Measurements from ENCODE around the gene ATP1A4. TPM values are rescaled to one million over a fixed set of nuclear protein-coding genes. Genes with fewer than 3 reads are reported as not detected.
"Not testable (repeated sequence)": the region's sequence is repeated elsewhere in the genome, so short reads cannot be mapped to it uniquely, and the experiment has no call there.

The ATP1A4 gene
- total RNA-seq, 2 experiments from 2014 or later, result not detected

GRCh38 chr1:160107512-160107911 is 43.9 kb upstream of the ATP1A4 start:
- Histone ChIP-seq H3K79me2 (ENCODE audit: insufficient read depth, low read depth, low read length) (no peaks in the 10 kb centered on the region), H3K4me1 (ENCODE audit: insufficient read depth, low read length, poor library complexity, severe bottlenecking) (peaks cover 4% of the 10 kb centered on the region), H3K4me2 (ENCODE audit: low read length) (no peak overlapping the region), H3K27ac (ENCODE audit: low read depth, low read length, poor library complexity, severe bottlenecking) (no peak overlapping the region), H3K4me3 (ENCODE audit: low read depth, low read length, poor library complexity, severe bottlenecking) (no peak overlapping the region), H3K36me3 (ENCODE audit: insufficient read depth, low read length) (no peaks in the 10 kb centered on the region), H3K9me3 (ENCODE audit: low read length) (no peaks in the 10 kb centered on the region), H2AFZ (ENCODE audit: low read length) (no peak overlapping the region), H3K9me2 (ENCODE audit: insufficient read depth, low read length) (no peaks in the 10 kb centered on the region), H4K20me1 (ENCODE audit: insufficient read depth, low read length) (no peaks in the 10 kb centered on the region)
- TF ChIP-seq CTCF (conservative IDR thresholded peaks at IDR 0.05; ENCODE audit: low read length) (no peak), EZH2phosphoT487 (IDR thresholded peaks at IDR 0.05; ENCODE audit: borderline replicate concordance, low read depth, low read length) (no peak)
- ChIA-PET POLR2A (interaction anchor here (0.9 kb wide), 1 partner anchor 178 kb away, joined by 4 read pairs; the partner anchor contains the start of gene PEX19), CTCF (ENCODE audit: unreplicated experiment) (interaction anchor here (0.5 to 0.8 kb wide), 2 partner anchors 22 to 499 kb away, joined by 3 read pairs; no protein-coding TSS in a partner anchor)
- BruUV-seq (replicated peaks), result no TSS peak
- DNase-seq (ENCODE audit: low spot score), result no peak
- intact Hi-C loops (cut with micrococcal nuclease; ENCODE audit: unreplicated experiment), result no loop called here

DNA sequence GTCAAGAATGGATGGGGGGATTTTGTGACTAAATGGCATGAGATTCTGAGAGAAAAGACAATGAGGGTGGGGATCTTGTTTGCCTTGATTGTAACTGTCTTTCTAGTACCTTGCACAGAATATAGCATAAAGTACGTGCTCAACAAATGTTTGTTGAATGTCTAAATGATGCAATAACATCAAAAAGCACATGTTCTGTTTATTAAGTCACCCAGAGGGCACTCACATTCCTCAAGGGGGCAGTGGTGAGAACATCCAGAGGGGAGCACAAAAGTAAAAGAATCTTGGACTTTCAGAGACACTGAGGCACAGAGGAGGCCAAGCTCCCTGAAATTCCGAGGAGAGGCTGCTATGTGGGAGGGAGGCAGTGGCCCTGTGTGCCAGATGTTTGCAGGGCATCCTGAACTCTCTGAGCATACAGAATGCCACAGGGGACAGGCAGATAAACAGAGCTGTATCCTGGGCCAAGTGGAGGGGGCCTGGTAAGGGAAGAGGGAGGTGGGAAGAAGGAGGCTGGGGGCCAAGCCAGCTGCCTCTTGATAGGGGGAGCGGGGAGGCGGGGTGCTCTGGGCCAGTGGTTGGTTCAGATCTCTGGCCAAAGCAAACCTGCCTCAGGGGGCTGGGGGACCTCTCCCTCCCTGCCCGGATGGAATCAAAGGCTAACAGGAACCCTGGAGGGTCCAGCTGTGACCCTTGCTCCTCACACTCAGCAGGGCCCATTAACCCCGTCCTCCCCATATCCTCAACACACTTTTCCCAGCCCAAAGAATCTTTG is 42.3 kb upstream of the ATP1A4 start:
- Histone ChIP-seq H3K36me3 (ENCODE audit: insufficient read depth, low read length) (no peaks in the 10 kb centered on the region), H3K4me1 (ENCODE audit: insufficient read depth, low read length, poor library complexity, severe bottlenecking) (peaks cover 4% of the 10 kb centered on the region), H3K79me2 (ENCODE audit: insufficient read depth, low read depth, low read length) (no peaks in the 10 kb centered on the region), H3K4me3 (ENCODE audit: low read depth, low read length, poor library complexity, severe bottlenecking) (no peak overlapping the region), H3K4me2 (ENCODE audit: low read length) (no peak overlapping the region), H3K9me2 (ENCODE audit: insufficient read depth, low read length) (no peaks in the 10 kb centered on the region), H3K9me3 (ENCODE audit: low read length) (no peaks in the 10 kb centered on the region), H2AFZ (ENCODE audit: low read length) (peak overlapping the region; percentile 49; the same call in 1 of the 2 replicates), H3K27ac (ENCODE audit: low read depth, low read length, poor library complexity, severe bottlenecking) (no peak overlapping the region), H4K20me1 (ENCODE audit: insufficient read depth, low read length) (no peaks in the 10 kb centered on the region)
- no TSS peak for BruUV-seq (replicated peaks)
- intact Hi-C loops (cut with micrococcal nuclease; ENCODE audit: unreplicated experiment), result no loop called here
- ChIA-PET CTCF (ENCODE audit: unreplicated experiment) (interaction anchor here (0.5 kb wide), 1 partner anchor 13 kb away, joined by 5 read pairs; no protein-coding TSS in a partner anchor), POLR2A (interaction anchor here (0.6 kb wide), 1 partner anchor 32 kb away, joined by 4 read pairs; no protein-coding TSS in a partner anchor)
- DNase-seq (ENCODE audit: low spot score), result peak; percentile 81
- peak; percentile 81 for TF ChIP-seq CTCF (conservative IDR thresholded peaks at IDR 0.05; ENCODE audit: low read length)
- no peak for TF ChIP-seq EZH2phosphoT487 (IDR thresholded peaks at IDR 0.05; ENCODE audit: borderline replicate concordance, low read depth, low read length)

DNA sequence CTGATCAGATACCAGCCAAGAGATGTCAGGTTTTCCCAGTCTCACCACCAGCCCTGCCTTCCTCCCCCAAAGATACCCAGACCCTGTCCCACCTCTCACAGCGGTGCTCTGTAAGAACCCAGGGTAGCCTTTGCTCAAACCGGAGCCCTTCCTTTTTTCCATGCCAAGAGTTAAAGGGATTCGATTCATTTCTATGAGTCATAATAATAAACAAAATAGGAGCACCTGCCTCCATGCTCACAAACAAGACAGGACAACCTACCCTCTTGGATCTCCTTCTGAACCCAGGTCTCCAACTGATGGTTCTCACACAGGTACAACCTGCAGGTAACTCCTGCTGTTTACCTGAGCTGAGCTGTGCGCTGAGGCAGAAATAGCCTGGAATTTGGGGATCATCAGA is 41.7 kb upstream of the ATP1A4 start:
- no peaks in the 10 kb centered on the region for H3K9me3 ChIP-seq (ENCODE audit: low read length)
- DNase-seq (ENCODE audit: low spot score), result no peak
- no peak overlapping the region for H3K4me3 ChIP-seq (ENCODE audit: low read depth, low read length, poor library complexity, severe bottlenecking)
- peaks cover 4% of the 10 kb centered on the region for H3K4me1 ChIP-seq (ENCODE audit: insufficient read depth, low read length, poor library complexity, severe bottlenecking)
- H4K20me1 ChIP-seq (ENCODE audit: insufficient read depth, low read length), result no peaks in the 10 kb centered on the region
- no peaks in the 10 kb centered on the region for H3K79me2 ChIP-seq (ENCODE audit: insufficient read depth, low read depth, low read length)
- CTCF ChIA-PET (ENCODE audit: unreplicated experiment), result no interaction called here
- no TSS peak for BruUV-seq (replicated peaks)
- H2AFZ ChIP-seq (ENCODE audit: low read length), result no peak overlapping the region
- H3K36me3 ChIP-seq (ENCODE audit: insufficient read depth, low read length), result no peaks in the 10 kb centered on the region
- H3K27ac ChIP-seq (ENCODE audit: low read depth, low read length, poor library complexity, severe bottlenecking), result no peak overlapping the region
- no peak for TF ChIP-seq EZH2phosphoT487 (IDR thresholded peaks at IDR 0.05; ENCODE audit: borderline replicate concordance, low read depth, low read length)
- no peak for TF ChIP-seq CTCF (conservative IDR thresholded peaks at IDR 0.05; ENCODE audit: low read length)
- POLR2A ChIA-PET, result no interaction called here
- H3K9me2 ChIP-seq (ENCODE audit: insufficient read depth, low read length), result no peaks in the 10 kb centered on the region
- intact Hi-C loops (cut with micrococcal nuclease; ENCODE audit: unreplicated experiment), result no loop called here
- H3K4me2 ChIP-seq (ENCODE audit: low read length), result no peak overlapping the region

DNA sequence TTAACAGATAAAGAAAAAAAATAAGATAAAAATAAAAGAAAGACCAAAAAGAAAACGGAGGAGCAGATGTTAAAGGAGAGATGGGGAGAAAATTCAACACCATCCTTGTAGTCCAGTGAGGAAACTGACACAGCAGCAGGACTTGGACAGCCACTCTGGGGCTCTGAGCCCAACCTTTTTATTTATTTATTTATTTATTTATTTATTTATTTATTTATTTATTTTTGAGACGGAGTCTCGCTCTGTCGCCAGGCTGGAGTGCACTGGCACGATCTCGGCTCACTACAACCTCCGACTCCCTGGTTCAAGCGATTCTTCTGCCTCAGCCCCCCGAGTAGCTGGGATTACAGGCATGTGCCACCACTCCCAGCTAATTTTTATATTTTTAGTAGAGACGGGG is 39.9 kb upstream of the ATP1A4 start:
- H3K9me3 ChIP-seq (ENCODE audit: low read length); BruUV-seq (replicated peaks); H3K27ac ChIP-seq (ENCODE audit: low read depth, low read length, poor library complexity, severe bottlenecking); H4K20me1 ChIP-seq (ENCODE audit: insufficient read depth, low read length); intact Hi-C loops (cut with micrococcal nuclease; ENCODE audit: unreplicated experiment); H3K79me2 ChIP-seq (ENCODE audit: insufficient read depth, low read depth, low read length); POLR2A ChIA-PET; H3K4me1 ChIP-seq (ENCODE audit: insufficient read depth, low read length, poor library complexity, severe bottlenecking); DNase-seq (ENCODE audit: low spot score); H3K9me2 ChIP-seq (ENCODE audit: insufficient read depth, low read length); H3K36me3 ChIP-seq (ENCODE audit: insufficient read depth, low read length); H3K4me2 ChIP-seq (ENCODE audit: low read length); H2AFZ ChIP-seq (ENCODE audit: low read length); H3K4me3 ChIP-seq (ENCODE audit: low read depth, low read length, poor library complexity, severe bottlenecking); CTCF ChIA-PET (ENCODE audit: unreplicated experiment): not testable (repeated sequence)

Measured in OCI-LY7 (cell line).